ENCODE measurements around the gene SLC35B3.
"Not testable (repeated sequence)": the region's sequence is repeated elsewhere in the genome, so short reads cannot be mapped to it uniquely, and the experiment has no call there.

SLC35B3 gene

DNA sequence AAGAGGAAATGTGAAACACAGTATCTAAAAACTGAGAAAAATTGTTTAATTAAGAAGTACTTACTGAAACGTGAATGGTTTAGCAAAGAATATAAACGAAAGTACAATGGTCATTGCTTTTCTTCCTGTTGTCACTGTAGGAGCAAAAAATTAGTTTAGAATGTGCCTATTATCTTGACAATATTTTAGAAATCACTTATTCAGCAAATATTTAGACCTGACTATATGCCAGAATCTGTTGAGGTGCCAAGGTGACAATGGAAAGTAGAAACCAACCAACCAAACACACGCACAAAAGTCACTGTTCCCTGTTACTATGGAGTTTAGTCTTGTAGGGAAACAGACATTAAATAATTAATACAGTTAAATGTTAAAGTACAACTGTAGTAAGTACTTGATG, 20.5 kb downstream of the SLC35B3 start:
- DNase-seq (ENCODE audit: low read depth): no peak

DNA sequence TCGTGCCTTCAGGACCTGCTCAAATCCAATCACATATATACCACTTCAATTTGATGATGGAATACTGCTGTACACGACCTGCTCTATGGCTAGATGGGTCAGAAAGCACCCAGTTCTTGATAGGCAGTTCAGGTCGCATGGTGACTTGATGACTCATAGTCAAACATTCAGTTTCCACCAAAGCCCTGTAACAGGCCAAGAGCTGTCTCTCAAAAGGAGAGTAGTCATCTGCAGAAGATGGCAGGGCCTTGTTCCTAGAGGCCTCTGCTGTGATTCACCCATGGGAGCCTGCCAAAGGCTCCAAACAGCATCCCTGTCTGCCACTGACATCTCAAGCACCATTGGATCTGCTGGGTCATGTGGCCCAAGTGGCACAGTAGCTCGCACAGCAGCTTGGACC, 29.4 kb downstream of the SLC35B3 start:
- DNase-seq (ENCODE audit: low read depth): not testable (repeated sequence)

DNA sequence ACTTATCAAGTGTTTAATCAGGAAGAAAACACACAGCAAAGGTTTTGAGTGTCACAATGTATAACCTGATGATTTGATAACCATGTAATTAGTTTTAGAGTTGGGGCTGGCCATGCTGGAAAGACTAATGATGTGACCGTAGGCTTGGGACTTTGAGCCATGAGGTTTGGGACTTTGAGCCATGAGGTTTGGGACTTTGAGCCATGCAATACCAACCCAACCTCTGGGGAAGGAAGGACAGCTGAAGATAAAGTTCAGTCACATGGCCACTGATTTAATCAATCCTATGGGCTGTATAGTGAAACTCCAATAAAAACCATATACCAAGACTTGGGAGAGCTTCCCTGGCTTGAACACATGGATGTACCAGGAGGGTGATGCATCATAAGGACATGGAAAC, 32.8 kb downstream of the SLC35B3 start:
- no peak for DNase-seq (ENCODE audit: low read depth)

DNA sequence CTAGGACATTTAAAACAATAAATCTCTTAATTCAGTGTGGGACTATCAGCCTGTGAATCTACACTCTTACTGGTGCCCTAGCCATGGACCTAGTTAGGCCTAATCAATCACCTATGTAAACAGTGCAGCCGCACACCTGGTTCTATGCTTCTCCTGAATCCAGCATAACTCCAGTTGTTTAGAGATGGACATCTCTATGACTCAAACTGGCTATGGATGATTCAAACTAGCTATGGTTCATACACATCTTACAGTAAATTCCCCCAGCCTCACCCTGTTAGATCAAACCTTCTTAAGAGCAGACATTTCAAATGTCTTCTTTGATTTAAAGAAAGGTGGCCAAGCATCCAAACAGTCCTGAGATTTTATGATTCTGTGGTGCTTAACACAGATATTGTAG, 34.7 kb downstream of the SLC35B3 start:
- DNase-seq (ENCODE audit: low read depth): no peak

DNA sequence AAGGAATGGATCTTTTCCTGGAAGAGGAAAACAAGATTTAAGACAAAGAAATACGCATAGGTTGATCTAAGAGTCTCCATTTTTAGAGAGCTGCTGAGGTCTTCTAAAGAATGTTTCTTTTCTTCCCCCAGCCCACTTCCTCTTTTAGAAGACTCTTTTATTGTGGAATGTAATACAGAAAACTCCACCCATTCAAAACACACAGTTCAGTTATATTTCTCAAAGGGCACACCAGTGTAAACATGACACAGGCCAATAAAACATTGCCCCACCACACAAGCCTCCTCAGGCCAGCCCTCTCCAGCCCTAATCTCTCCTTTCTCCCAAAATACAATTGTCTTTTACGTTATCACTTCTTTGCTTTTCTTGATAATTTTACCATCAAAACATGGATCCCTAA, 42.8 kb downstream of the SLC35B3 start:
- no peak for DNase-seq (ENCODE audit: low read depth)

DNA sequence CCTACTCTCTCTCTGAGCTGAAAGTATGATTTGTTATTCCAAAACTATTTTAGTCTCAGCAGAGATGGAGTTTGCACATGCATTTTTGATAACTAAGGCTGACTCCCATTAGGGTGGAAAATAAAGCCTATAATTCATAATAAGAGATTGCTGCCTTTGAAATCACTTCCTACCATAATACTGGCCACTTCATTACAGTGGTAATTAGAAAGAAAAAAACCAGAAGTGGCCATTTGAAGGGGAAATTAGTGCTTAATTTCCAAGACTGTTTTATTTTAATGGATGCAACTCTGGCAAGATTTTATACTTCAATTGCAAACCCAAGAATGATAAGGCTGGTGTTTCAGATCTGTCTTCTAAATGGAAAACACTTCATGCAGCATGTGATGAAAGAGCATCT, 43.4 kb downstream of the SLC35B3 start:
- no peak for DNase-seq (ENCODE audit: low read depth)

DNA sequence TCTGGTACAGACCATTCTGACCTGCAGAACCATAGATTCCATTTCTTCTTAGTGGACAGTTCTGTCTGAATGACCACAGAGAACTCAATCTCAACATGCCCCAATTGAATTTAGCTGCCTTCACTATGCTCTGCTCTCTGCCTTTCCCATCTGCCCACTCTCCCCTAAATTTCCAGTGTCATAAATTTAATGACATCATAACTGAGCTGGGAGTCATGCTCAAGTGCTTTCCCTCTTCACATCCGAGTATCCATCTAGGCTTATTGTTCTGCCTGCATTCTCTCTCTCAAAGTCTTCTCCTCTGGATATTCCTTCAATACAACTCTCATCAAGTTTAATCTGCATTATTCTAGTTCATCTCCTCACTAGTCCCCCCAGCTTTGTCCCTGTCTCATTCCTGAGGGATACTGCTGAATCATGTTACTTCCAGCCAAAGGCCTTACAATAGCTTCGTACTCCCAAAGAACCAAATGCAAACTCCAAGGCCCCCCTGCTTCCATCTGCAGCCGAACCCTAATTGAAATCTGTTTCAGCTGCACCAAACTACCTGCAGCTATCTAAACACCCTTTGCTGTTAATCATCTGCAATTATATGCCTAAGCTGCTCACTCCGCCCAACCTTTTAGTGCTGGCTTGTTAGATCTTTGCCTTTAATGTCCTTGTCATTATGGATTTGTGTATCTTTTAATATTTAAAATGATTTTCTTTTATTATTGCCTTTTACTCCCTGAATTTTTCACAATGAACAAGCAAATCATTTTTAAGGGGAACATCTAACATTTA, 46.1 kb downstream of the SLC35B3 start:
- no peak for DNase-seq (ENCODE audit: low read depth)

GRCh38 chr6:8387942-8388437, 47.4 kb downstream of the SLC35B3 start:
- no peak for DNase-seq (ENCODE audit: low read depth)

- DNase-seq (ENCODE audit: low read depth): no peak
Observed at GRCh38 chr6:8383584-8383983, 51.8 kb downstream of the SLC35B3 start.

GRCh38 chr6:8382434-8382833, 52.9 kb downstream of the SLC35B3 start:
- DNase-seq (ENCODE audit: low read depth): no peak

DNA sequence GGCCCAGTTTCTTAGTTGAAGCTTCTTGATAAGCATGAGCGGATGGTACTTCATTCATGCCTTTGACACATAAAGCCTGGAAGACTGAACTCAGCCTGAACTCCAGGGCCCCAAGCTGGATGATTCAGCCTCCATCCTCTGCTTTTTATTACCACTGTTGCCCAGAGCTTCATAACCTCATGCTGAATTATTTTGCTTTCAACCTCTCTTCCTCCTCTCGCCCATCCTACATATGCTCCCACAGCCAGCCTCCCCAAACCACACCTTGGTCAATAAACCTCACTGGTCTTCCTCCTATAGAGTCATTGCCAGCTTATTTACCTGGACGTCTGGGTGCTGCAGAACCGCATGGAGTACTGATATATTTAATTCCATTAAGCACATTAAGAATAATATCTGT, 59.4 kb downstream of the SLC35B3 start:
- no peak for DNase-seq (ENCODE audit: low read depth)
